SK-N-SH (cell line): ENCODE measurements around the gene KIAA0232. TPM values are rescaled to one million over a fixed set of nuclear protein-coding genes. Genes with fewer than 3 reads are reported as not detected.

Experiments used
- CTCF ChIA-PET: fragments of 300-600, 350-600 bp; formaldehyde crosslinking; extraction: SDS; loops from one replicate; lab custom pipeline; 2021; lab: Yijun Ruan, JAX
- POLR2A ChIA-PET: fragments of 350-600 bp; sonication (Branson Sonifier 250); formaldehyde crosslinking; extraction: SDS; loops from one replicate; lab custom pipeline; 2020; ENCODE audit warnings: antibody characterized with exemption, inconsistent platforms; lab: Yijun Ruan, JAX
- DNase-seq: peaks from one replicate; pipeline ENCODE4 v3.0.0; 2012
- H2AFZ ChIP-seq: fragments of 200-600 bp; sonication (generic); 2 replicates; pipeline ENCODE4 v1.8.1; 2016; ENCODE audit warnings: antibody characterized with exemption, mild to moderate bottlenecking, low read depth
- H3F3A ChIP-seq: fragments of 200-600 bp; sonication (generic); replicated peaks from 2 replicates; pipeline ENCODE3; 2016; ENCODE audit warnings: antibody characterized with exemption, mild to moderate bottlenecking; ENCODE audit not compliant: insufficient read depth
- H3K27ac ChIP-seq, 2 experiments: fragments of 200-500 bp in 1 of 2; fragments of 200-600 bp in 1 of 2; sonication (Bioruptor generic) in 1 of 2; sonication (generic), shearing (Covaris generic) in 1 of 2; 2 replicates each; pipeline versions ENCODE4 v1.5.1 to v1.6.1; 2014 to 2016; ENCODE audit warnings: low read depth in 2 of 2, inconsistent platforms in 1 of 2, low read length in 1 of 2, mild to moderate bottlenecking in 1 of 2, mixed read lengths in 1 of 2
- H3K27me3 ChIP-seq: fragments of 200-600 bp; sonication (generic), shearing (Covaris generic); 2 replicates; pipeline ENCODE4 v1.6.1; 2016; ENCODE audit warnings: mixed run types; ENCODE audit not compliant: insufficient read depth
- H3K36me3 ChIP-seq, 2 experiments: fragments of 200-500 bp in 1 of 2; fragments of 200-600 bp in 1 of 2; sonication (Bioruptor generic) in 1 of 2; sonication (generic) in 1 of 2; replicated peaks in 1 of 2; 2 replicates each; pipeline versions ENCODE3 to v1.5.1; 2014 to 2016; ENCODE audit warnings: low read length in 1 of 2, mild to moderate bottlenecking in 1 of 2; ENCODE audit not compliant: insufficient read depth in 2 of 2, control insufficient read depth in 1 of 2
- H3K4me1 ChIP-seq, 2 experiments: fragments of 200-500 bp in 1 of 2; fragments of 200-600 bp in 1 of 2; sonication (Bioruptor generic) in 1 of 2; sonication (generic), shearing (Covaris generic) in 1 of 2; 2 replicates each; pipeline versions ENCODE4 v1.5.1 to v1.6.1; 2014 to 2016; ENCODE audit warnings: low read depth in 1 of 2, low read length in 1 of 2, mixed run types in 1 of 2; ENCODE audit not compliant: insufficient read depth in 2 of 2, control insufficient read depth in 1 of 2
- H3K4me2 ChIP-seq: fragments of 200-600 bp; sonication (generic), shearing (Covaris generic); 2 replicates; pipeline ENCODE4 v1.6.1; 2017; ENCODE audit warnings: mixed run types
- H3K4me3 ChIP-seq, 2 experiments: fragments of 200-500 bp in 1 of 2; fragments of 200-600 bp in 1 of 2; sonication (Bioruptor generic) in 1 of 2; sonication (generic), shearing (Covaris generic) in 1 of 2; 2 replicates each; pipeline versions ENCODE4 v1.5.1 to v1.8.1; 2014 to 2016; ENCODE audit warnings: low read depth in 2 of 2, inconsistent platforms in 1 of 2, low read length in 1 of 2, mild to moderate bottlenecking in 1 of 2, mixed read lengths in 1 of 2, moderate library complexity in 1 of 2
- H3K79me2 ChIP-seq: fragments of 200-600 bp; sonication (generic); 2 replicates; pipeline ENCODE4 v1.8.1; 2017; ENCODE audit warnings: mild to moderate bottlenecking; ENCODE audit not compliant: insufficient read depth
- H3K9ac ChIP-seq: fragments of 200-600 bp; sonication (generic); 2 replicates; pipeline ENCODE4 v1.6.1; 2017; ENCODE audit warnings: mixed run types
- H3K9me2 ChIP-seq: fragments of 200-600 bp; sonication (generic); 2 replicates; pipeline ENCODE4 v1.6.1; 2017; ENCODE audit warnings: mixed run types
- H3K9me3 ChIP-seq: fragments of 200-600 bp; sonication (generic); 2 replicates; pipeline ENCODE4 v1.6.1; 2017; ENCODE audit warnings: mixed run types, mild to moderate bottlenecking, moderate library complexity
- H4K20me1 ChIP-seq: fragments of 200-600 bp; sonication (generic); 2 replicates; pipeline ENCODE4 v1.6.1; 2017; ENCODE audit warnings: mild to moderate bottlenecking, mixed run types; ENCODE audit not compliant: insufficient read depth
- CHD2 ChIP-seq: fragments of 150-350 bp; IDR thresholded peaks from 2 replicates; pipeline ENCODE4 v1.6.1; 2018; ENCODE audit warnings: low read length; ENCODE audit not compliant: partially characterized antibody
- ELF1 ChIP-seq: IDR thresholded peaks from 2 replicates; pipeline ENCODE4 v1.4.0; 2012
- EP300 ChIP-seq, 2 experiments: IDR thresholded peaks; 2 replicates each; pipeline versions ENCODE4 v1.4.0 to v1.6.1; 2012; ENCODE audit warnings: borderline replicate concordance in 1 of 2, low read depth in 1 of 2, low read length in 1 of 2
- FOSL2 ChIP-seq: IDR thresholded peaks from 2 replicates; pipeline ENCODE4 v1.4.0; 2012; ENCODE audit warnings: low read depth, mild to moderate bottlenecking, moderate library complexity, borderline replicate concordance
- FOXM1 ChIP-seq: IDR thresholded peaks from 2 replicates; pipeline ENCODE4 v1.4.0; 2012; ENCODE audit warnings: low read depth, mild to moderate bottlenecking
- GABPA ChIP-seq: IDR thresholded peaks from 2 replicates; pipeline ENCODE4 v1.4.0; 2012; ENCODE audit warnings: low read depth, mild to moderate bottlenecking
- GATA2 ChIP-seq: sonication (generic); formaldehyde crosslinking; IDR thresholded peaks from 2 replicates; pipeline ENCODE4 v1.5.0; 2020; ENCODE audit warnings: mild to moderate bottlenecking, missing genetic modification reagents
- NRF1 ChIP-seq: IDR thresholded peaks from 2 replicates; pipeline ENCODE4 v1.6.1; 2012; ENCODE audit warnings: low read depth, mild to moderate bottlenecking, low read length
- PBX3 ChIP-seq: IDR thresholded peaks from 2 replicates; pipeline ENCODE4; 2012
- RCOR1 ChIP-seq: fragments of 150-350 bp; IDR thresholded peaks from 2 replicates; pipeline ENCODE4 v1.6.1; 2017; ENCODE audit warnings: antibody characterized with exemption, low read length
- REST ChIP-seq: IDR thresholded peaks from 2 replicates; pipeline ENCODE4 v1.6.1; 2012; ENCODE audit warnings: mild to moderate bottlenecking, low read depth, low read length, moderate library complexity
- RXRA ChIP-seq: IDR thresholded peaks from 2 replicates; pipeline ENCODE4 v1.4.0; 2012; ENCODE audit warnings: low read depth, mild to moderate bottlenecking, borderline replicate concordance
- SIN3A ChIP-seq: IDR thresholded peaks from 2 replicates; pipeline ENCODE4 v1.6.1; 2012; ENCODE audit warnings: low read depth, mild to moderate bottlenecking, low read length, moderate library complexity, borderline replicate concordance
- TAF1 ChIP-seq: IDR thresholded peaks from 2 replicates; pipeline ENCODE4 v1.6.1; 2012; ENCODE audit warnings: low read depth, mild to moderate bottlenecking, low read length, moderate library complexity, borderline replicate concordance
- TEAD4 ChIP-seq: IDR thresholded peaks from 2 replicates; pipeline ENCODE4 v1.4.0; 2012; ENCODE audit warnings: mild to moderate bottlenecking, borderline replicate concordance; ENCODE audit not compliant: insufficient read depth
- USF2 ChIP-seq: fragments of 150-350 bp; IDR thresholded peaks from 2 replicates; pipeline ENCODE4 v1.6.1; 2017; ENCODE audit warnings: antibody characterized with exemption, low read length, low read depth, borderline replicate concordance
- WGBS: methylation state at CpG from one replicate; pipeline ENCODE4 v1.1.6; 2017; ENCODE audit warnings: low lambda C conversion rate; 5-methylcytosine and 5-hydroxymethylcytosine counted together
- polyA plus RNA-seq, 3 experiments: library from polyadenylated mRNA; depleted of rRNA; stranded (reverse); fragments of >200 nt; gene quantifications; 2 replicates each; pipeline ENCODE4 v1.2.3, GENCODE V29; 2012
- TF ChIP-seq, protein P1 (sequence below): IDR thresholded peaks from 2 replicates; pipeline ENCODE4 v1.4.0; 2012; ENCODE audit warnings: low read depth, borderline replicate concordance
- TF ChIP-seq, protein P2 (sequence below): IDR thresholded peaks from 2 replicates; pipeline ENCODE4 v1.4.0; 2012; ENCODE audit warnings: low read depth, borderline replicate concordance

Gene KIAA0232
- polyA plus RNA-seq, 1 of the 3 experiments (the other 2 are of a cell fraction): 5.7 TPM

DNA sequence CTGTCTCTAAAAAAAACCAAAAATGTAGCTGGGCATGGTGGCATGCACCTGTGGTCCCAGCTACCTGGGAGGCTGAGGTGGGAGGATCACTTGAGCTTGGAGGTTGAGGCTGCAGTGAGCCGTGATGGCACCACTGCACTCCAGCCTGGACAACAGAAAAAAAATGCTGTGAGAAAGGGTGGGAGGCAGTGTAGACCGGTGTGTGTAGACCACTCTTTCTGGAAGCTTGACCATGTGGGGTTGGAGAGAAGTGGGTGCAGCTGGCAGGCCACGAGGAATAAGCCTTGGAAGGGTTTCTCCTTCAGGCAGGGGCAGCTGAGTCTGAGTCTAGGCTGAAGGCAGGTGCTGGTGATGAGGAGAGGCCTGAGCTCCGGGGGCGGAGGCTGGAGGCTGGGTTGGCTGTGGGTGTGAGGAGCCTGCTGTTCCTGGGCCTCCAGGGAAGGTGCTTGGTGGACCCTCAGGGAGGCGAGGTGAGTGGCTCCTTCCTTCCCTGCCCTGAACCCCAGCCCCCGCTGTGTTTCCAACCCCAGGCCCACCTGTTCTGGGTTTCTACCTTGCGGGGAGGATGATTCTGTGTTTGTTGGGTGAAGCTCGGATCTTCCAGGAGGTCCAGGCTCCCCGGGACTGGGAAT is 117.8 kb downstream of the KIAA0232 start:
- TF ChIP-seq NRF1: no peak
- TF ChIP-seq PBX3: no peak
- TF ChIP-seq CHD2: no peak
- no peak for TF ChIP-seq GATA2
- TF ChIP-seq FOSL2: no peak
- TF ChIP-seq TAF1: no peak
- TF ChIP-seq USF2: no peak
- TF ChIP-seq RCOR1: no peak
- TF ChIP-seq RXRA: no peak
- TF ChIP-seq EP300 (IDR thresholded peaks at IDR 0.05; ENCODE audit: borderline replicate concordance in 1 of 2, low read depth in 1 of 2, low read length in 1 of 2): no peak
- no peak for TF ChIP-seq SIN3A
- TF ChIP-seq, protein P1, sequence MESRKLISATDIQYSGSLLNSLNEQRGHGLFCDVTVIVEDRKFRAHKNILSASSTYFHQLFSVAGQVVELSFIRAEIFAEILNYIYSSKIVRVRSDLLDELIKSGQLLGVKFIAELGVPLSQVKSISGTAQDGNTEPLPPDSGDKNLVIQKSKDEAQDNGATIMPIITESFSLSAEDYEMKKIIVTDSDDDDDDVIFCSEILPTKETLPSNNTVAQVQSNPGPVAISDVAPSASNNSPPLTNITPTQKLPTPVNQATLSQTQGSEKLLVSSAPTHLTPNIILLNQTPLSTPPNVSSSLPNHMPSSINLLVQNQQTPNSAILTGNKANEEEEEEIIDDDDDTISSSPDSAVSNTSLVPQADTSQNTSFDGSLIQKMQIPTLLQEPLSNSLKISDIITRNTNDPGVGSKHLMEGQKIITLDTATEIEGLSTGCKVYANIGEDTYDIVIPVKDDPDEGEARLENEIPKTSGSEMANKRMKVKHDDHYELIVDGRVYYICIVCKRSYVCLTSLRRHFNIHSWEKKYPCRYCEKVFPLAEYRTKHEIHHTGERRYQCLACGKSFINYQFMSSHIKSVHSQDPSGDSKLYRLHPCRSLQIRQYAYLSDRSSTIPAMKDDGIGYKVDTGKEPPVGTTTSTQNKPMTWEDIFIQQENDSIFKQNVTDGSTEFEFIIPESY: no peak
- TF ChIP-seq, protein P2, sequence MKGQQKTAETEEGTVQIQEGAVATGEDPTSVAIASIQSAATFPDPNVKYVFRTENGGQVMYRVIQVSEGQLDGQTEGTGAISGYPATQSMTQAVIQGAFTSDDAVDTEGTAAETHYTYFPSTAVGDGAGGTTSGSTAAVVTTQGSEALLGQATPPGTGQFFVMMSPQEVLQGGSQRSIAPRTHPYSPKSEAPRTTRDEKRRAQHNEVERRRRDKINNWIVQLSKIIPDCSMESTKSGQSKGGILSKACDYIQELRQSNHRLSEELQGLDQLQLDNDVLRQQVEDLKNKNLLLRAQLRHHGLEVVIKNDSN: no peak
- no peak for TF ChIP-seq GABPA
- TF ChIP-seq ELF1: no peak
- no peak for TF ChIP-seq FOXM1
- no peak for TF ChIP-seq REST
- TF ChIP-seq TEAD4: no peak
- 74% methylated on average over 9 of the region's 10 CpGs for WGBS

More for the DNA sequence above, 117.8 kb downstream of the KIAA0232 start:
- Histone ChIP-seq H3K4me2 (no peak overlapping the region), H3K4me1 (no peaks in the 10 kb centered on the region), H3K79me2 (no peaks in the 10 kb centered on the region), H3K4me3 (no peak overlapping the region), H3K27ac (no peak overlapping the region), H3F3A (no peaks in the 10 kb centered on the region), H3K27me3 (no peaks in the 10 kb centered on the region), H3K36me3 (no peaks in the 10 kb centered on the region), H3K9me3 (no peaks in the 10 kb centered on the region), H2AFZ (no peak overlapping the region), H3K9me2 (no peaks in the 10 kb centered on the region), H3K9ac (no peak overlapping the region), H4K20me1 (no peaks in the 10 kb centered on the region)
- no peak for DNase-seq
- ChIA-PET CTCF (interaction anchor here (0.7 to 2.7 kb wide), 4 partner anchors 119 to 181 kb away, joined by 3 to 5 read pairs (median 3); partner anchors contain the start of gene TADA2B), POLR2A (interaction anchor here (1.1 kb wide), 1 partner anchor 9 kb away, joined by 4 read pairs; the partner anchor contains the start of gene TBC1D14)
